ENCODE data around the gene SLX4IP.
"Not testable (repeated sequence)": the region's sequence is repeated elsewhere in the genome, so short reads cannot be mapped to it uniquely, and the experiment has no call there.

The SLX4IP gene

DNA sequence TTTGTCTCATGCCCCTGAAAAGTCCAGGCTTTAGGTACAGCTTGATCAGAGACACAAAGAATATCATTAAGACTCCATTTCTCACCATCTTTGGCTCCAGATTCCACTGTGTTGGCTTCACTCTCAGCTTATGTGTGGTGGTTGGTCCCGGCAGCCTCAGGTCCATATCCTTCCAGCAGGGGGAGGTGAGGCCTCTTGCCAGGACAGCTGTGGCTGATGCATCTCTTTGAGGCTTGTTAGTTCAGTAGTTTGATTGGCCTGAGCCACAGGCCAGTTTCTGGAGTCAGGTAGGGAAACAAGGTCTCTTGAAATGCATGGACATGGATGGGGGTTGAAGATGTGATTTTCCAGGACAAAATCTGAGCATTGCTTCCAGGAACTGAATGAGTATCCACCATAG lies 176.3 kb downstream of the SLX4IP start:
- no peak for DNase-seq

DNA sequence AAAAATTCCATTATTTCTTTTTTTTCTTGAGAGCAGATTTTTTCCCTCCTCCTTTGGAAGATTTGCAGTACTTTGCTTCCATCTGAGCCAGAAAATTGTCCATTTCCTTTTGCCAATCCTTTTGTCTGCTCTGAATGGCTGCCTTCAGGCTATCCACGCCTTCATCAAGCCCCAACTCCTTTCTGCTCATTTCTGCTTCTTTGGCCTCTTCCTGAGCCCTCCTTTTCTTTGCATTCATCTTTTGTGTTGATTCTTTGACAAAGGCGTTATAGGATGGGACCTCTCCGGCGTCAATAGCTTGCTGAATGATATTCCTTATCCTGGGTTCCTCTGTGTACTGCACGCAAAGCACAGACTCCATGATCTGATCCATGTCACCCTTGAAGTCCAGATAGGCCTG lies 178.3 kb downstream of the SLX4IP start:
- DNase-seq = not testable (repeated sequence)

DNA sequence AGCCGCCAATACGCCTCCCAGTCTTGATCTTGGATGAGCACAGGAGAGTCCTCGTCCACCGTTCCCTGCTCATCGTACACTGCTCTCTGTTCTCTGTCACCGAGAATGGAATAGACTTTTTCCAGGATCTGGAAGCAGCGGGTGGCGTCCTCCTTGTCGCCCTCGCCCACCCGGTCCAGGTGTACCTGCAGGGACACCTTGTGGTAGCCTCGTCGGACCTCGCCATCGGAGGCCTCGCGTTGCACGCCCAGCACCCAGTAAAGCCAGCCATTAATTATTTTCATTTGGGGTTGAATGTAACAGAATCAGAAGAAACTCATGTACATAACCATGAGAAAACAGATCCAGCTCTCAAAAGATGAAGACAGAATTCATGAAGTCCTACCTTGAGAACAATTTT lies 178.8 kb downstream of the SLX4IP start:
- DNase-seq = no peak

DNA sequence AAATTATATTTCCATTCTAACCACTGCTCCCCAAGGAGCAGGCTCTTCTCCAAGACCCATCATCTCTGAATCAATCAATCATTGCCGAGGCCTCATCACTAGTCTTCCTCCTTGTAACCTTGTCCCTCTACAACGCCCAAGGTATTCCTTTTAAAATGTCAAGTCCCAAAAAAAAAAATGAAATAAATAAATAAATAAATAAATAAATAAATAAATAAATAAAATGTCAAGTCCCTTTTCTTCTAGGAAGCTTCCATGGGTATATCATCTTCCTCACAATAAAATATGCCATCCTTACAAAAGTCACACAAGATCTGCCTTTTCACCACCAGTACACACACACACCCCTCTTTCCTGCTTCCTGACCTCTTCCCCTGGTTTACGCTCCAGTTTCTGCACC lies 181.1 kb downstream of the SLX4IP start:
- no peak for DNase-seq

DNA sequence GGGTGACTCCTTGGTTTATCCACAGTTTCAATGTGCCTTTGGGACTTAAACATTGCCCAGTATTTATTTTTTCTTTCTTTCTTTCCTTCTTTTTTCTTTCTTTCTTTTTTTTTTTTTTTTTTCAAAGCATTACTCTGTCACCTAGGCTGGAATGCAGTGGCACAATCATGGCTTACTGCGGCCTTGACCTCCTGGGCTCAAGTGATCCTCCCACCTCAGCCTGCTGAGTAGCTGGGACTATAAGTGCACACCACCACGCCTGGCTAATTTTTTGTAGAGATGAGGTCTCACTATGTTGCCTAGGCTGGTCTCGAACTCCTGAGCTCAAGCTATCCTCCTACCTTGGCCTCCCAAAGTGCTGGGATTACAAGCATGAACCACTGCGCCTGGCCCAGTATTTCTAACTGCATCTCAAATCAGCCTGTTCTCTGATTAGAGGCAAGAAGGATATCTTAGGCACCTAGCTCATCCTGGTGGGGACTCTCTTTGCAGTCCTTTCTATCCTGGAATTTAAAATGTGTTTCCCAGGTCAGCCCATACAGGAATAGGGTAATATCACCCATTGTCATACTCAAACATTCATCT lies 182.5 kb downstream of the SLX4IP start:
- DNase-seq = not testable (repeated sequence)

DNA sequence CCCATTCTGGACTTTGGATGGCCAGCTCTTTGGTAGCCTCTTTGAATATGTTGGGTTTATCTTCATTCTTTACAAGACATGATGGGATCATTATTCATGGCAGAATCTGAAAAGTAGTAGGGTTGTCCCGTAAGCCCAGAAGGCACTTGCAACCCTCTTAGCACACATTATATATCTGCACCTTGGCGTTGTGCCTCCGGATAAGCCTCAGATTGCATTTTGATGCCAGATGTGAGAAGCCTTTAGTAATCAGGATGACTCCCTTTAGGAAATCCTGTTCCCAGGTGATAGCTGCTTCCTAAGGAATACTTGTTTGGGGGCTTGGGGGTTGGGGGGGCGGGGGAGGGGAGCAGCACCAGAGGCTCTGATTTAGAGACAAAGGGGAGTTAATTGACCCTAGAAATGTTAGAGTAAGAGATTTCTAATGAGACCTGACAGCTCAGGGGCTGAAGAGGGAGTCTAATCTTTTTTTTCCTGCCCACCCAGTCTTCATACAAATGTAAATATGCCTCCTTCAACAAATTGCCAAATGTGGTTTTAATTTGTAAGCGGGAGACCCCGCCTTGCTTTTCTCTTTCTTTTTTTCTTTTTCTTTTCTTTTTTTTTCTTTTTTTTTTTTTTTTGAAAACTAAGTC lies 183.6 kb downstream of the SLX4IP start:
- no peak for DNase-seq

DNA sequence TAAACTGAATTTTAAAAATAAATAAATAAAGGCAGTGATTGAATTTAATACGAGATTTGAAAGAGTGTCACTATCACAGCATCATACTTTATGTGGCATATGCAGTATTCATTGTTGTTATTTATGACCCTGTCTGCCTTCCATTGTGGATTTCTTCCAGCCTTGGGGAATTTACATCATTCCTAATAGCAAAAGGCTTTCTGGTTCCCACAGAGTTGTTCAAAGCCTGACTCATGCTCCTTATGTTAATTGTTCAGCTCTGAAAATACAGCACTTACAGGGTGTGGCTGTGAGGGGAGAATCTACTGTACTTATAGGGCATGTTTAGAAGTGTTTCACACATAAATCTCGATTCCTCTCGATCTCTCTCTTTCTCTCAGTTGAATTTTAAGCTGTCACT lies 184.3 kb downstream of the SLX4IP start:
- no peak for DNase-seq

GRCh38 chr20:10621149-10621548 lies 186.0 kb downstream of the SLX4IP start:
- DNase-seq = no peak

GRCh38 chr20:10622657-10623418 lies 187.7 kb downstream of the SLX4IP start:
- DNase-seq = no peak

DNA sequence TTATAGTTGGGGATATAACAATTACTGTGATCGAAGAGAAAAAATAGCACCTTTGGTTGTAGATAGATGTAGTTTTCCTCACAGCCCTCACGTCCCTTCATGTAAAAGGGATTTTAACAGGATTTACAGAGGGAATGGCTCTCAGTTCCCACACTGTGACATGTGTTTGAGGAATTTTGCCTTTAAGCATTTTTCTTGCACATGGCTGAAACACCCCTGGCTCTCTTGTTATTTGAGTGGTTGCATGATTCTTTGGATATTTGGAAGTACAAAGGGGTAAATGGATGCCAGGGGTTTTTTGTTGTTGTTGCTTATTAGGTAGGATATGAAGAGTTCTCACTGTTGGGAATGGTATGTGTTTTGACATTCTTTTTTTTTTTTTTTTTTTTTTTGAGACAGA lies 190.5 kb downstream of the SLX4IP start:
- no peak for DNase-seq

DNA sequence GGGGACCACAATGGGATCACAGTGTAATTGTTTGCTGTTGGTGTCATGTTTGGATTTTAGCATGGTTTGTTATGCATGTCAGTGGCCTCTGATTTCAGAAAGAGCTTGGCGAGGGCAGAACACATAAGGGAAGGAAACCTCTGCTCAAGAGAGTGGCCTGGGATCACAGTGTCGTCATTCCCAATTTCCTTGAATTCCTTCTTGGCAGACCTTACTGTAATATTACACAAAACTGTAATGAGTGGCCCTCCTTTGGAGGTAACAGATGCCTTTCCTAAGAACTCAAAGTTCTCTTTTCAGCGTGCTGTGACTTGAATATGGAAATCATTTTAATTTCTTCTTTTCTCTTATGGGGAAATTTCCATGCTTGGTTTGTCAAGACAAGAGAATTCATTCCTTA lies 191.8 kb downstream of the SLX4IP start:
- no peak for DNase-seq

DNA sequence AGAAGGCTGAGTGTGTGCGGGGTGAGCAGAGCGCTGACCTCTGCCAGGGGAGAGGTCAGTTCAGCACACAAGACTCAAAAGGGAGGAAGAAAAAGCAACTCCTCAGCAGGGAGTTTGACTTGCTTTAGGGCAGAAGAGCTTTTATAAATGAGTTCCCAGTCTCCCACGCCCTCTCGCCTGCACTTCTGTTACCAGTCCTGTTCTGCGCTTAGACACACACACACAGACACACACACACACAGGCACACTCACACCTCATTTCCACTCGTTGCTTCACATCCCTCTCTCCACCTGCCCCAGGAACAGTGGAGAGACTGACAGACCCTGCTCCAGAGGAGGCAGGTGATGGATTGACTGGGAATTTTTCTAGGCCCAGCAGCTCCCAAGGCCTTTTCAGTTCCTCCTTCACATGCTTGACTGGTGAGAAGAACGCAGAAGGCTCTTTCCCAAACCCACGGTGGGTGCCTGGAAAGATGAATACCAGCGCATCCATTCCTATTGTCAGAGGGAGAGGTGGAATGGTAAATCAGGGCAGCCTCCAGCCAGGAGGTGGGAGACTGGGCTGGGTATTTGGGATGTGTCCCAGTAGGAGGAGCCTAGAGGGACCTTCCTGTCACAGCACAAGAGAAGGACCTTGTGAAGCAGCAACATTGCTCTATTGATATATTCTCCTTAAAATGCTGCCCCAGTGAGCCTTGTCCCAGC lies 195.0 kb downstream of the SLX4IP start:
- no peak for DNase-seq

GRCh38 chr20:10631126-10631525 lies 196.0 kb downstream of the SLX4IP start:
- no peak for DNase-seq

DNA sequence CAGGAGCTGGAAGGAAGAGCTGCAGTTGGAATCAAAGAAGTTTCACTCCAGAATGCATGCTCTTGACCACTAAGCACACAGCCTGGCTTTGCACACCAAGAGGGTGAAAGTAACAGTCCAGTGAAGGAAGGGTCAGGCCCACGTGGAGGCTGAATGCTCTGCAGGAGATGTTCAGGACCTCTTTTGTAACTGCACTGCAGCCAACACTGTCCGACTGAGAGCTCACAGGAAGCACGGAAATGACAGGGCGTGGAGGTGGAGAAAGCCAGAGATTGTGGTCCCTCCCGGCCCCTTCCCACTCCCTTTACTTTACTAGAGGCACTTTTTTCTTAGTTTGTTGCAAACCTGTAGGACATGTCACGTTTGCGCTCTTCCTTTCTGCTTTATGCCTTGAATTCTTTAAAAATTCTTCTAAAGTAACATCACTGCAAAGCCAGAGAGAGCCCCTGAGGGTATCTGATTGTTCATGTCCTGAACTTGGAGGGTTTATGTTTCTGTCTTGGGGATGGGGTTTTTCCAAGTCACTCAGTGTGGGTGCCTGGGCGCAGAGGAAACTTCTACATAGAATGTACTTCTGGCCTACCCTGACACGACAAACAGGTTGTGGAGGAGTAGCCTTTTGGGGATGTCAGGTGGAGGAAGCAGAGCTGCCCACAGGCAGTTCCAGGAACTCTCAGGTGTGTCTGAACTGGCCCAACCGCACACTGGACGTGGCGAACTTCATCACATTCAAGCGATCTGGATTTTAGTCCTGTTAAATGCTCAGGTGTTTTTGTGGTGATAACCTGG lies 197.8 kb downstream of the SLX4IP start:
- DNase-seq = no peak

GRCh38 chr20:10633718-10634117 lies 198.6 kb downstream of the SLX4IP start:
- no peak for DNase-seq

DNA sequence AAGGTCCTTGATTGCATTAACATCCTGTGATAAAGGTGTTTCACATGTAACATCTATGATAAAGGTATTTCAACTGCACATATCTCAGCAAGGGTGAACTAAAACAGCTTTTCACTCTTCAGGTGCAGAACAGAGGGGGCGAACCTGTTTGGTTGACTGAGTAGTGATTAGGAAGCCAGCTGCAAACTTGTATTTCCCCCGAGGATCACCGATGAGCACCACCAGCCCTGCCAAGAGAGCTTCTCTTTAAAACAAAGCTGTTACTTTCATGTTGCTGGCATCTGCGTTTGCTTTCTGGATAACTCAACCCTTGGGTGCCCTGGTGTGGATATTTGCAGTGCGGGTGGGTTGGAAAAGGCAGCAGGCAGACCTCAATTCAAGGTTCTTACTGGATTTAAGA lies 199.1 kb downstream of the SLX4IP start:
- no peak for DNase-seq

DNA sequence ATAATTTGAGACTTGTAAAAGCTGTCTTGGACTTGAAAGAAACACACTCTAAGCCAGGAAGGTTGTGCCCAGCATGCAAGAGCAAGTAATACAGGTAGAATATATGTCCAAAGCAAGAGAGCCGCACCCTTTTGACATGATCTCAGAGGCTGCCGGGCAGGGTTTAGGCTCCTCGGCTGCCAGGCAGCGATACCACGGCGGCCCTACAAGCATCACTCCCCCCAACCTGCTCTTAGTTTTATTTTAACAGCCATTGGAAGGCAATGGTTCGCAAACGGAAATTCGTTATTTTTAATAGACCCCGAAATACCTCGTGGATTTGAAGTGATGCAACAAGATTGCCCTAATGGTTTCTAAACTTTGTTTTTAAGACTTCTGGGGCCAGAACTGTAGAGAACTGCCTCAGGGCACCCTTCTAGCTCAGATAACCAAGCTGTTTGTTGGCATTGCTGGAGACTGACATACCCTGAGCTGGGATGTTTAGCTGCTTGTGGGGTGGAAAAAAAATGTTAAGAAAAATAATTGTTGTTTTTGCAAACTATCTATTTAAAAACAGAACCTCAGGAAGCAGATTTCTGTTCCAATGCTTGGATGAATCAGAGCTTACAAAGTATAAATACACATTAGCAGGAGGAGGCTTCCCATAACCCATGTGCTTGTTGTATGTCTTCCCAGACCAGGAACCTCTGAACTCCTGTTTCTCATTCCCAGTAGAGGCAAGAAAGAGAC lies 199.7 kb downstream of the SLX4IP start:
- no peak for DNase-seq

DNA sequence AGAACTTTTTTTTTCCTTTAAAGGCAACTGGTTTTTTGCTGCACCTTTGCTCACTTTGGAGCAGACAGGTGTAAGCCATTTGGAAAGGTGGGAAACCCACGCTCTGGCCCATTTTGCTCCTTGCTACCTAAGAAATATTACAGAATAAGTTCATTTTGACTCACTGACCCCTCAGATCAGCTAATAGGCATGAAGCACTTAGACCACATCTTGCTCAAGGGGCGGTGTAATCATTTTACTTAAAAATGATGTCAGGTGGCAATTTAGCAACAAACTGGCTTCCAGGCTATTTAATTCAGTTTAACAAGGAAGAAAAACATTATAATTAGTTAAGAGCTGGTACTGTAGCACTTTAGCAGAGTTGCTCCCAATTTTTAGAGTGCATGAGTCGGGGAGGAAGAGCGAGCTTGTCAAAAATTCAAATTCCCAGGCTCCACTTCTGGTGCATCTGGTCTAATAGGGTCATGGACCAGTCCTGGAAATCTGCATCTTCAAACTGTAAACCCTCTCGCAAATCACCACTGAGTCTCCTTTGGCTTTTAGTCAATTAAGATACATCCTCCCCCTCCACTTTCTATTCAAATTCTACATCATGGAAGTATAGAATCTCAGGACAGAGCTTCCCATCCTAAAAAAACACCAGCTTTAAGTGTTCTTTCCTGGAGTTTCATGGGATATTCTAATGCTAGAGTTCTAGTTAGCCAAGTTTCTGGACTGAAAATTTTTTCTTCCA lies 200.5 kb downstream of the SLX4IP start:
- no peak for DNase-seq

DNA sequence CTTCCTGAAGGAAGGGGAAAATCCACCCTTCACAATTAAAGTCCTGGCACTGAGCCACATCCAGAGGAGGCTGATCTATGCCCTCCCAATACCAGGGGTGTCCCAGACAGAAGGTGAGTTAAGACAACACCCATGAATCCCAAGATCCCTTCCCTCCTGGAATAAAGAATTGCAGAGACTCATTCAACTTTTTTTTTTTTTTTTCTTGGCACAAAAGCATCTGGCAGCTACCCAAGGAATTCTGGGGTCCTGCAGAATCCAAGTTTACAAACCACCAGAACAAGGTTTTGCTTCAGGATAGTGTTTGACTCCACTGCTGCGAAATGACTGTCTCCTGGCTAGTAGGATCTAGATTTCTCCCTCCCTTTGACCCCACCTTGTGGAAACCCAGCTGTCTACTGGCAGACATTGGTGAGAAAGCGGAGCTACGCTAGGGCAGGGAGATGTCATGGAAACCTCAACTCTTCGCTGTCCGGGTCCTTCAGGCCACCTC lies 201.3 kb downstream of the SLX4IP start:
- no peak for DNase-seq

DNA sequence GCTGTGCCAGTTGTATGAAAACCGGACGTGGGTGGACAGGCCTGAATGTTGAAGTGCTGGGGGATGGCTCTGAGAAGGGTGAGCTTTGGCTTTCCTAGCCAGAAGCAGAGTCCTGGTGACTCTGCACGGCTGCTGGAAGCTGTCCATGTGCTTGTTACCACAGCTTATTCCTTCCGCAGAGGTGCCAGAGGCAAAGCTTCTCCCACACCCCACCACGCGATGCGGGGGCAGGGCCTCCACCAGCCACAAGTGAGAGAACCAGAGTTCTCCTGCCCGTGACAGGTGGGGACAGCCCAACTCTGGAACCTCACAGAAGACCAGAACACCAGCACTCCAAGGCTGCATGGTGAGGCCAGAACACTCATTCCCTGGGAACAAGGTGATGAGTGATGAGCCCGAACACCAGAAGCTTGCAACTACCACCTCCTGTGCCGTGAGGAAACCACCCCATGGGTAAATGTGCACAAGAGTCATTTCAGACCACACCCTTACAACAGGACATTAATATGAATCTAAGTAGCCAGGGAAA lies 202.0 kb downstream of the SLX4IP start:
- no peak for DNase-seq

DNA sequence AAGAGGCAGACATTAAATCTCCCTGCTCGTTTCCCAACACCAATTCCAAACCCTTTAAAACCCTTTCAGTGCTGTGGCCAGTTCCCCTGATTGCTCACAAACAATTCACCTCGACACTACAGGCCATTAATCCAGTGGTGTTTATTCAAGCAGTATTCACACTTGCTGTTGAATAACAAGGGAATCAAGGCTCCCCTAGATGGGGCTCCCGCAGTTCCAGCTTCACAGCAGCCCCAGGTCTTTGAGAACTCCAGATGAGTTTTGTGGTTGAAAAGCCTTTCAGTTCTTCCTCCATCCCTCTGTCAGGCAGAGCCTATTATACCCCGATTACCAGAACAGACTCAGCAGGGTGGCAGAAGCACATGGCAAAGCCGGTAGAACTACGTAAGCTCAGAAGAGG lies 202.5 kb downstream of the SLX4IP start:
- no peak for DNase-seq

Data from AML-193 (cell line).